GM12875 (cell line): Measurements from ENCODE around the gene MYO16.

Experiments used
- H3K4me3 ChIP-seq: one replicate; pipeline ENCODE4 v1.5.1; 2011; ENCODE audit warnings: low read depth, low read length, control low read depth
- CTCF ChIP-seq: IDR thresholded peaks from 2 replicates; pipeline ENCODE4 v1.5.1; 2011; ENCODE audit warnings: low read depth, mild to moderate bottlenecking, control low read depth, inconsistent platforms, low read length, moderate library complexity, borderline replicate concordance; ENCODE audit not compliant: insufficient read depth

MYO16 gene

GRCh38 chr13:109130093-109130835 lies 500.9 kb downstream of the MYO16 start:
- no peak overlapping the region for H3K4me3 ChIP-seq
- TF ChIP-seq CTCF: no peak

- H3K4me3 ChIP-seq: no peak overlapping the region
- TF ChIP-seq CTCF: no peak
Measured at GRCh38 chr13:109131698-109132257, 502.4 kb downstream of the MYO16 start.

GRCh38 chr13:109135018-109135417 lies 505.6 kb downstream of the MYO16 start:
- no peak overlapping the region for H3K4me3 ChIP-seq

GRCh38 chr13:109136873-109137272 lies 507.5 kb downstream of the MYO16 start:
- H3K4me3 ChIP-seq: no peak overlapping the region

More at GRCh38 chr13:109135018-109135417, 505.6 kb downstream of the MYO16 start:
- TF ChIP-seq CTCF: 0 out of 2 replicates have a peak, but pooled peaks have one; percentile 5

GRCh38 chr13:109139346-109139745 lies 509.9 kb downstream of the MYO16 start:
- no peak for TF ChIP-seq CTCF
- H3K4me3 ChIP-seq: no peak overlapping the region

More at GRCh38 chr13:109136873-109137272, 507.5 kb downstream of the MYO16 start:
- no peak for TF ChIP-seq CTCF

GRCh38 chr13:109140054-109140453 lies 510.6 kb downstream of the MYO16 start:
- H3K4me3 ChIP-seq: no peak overlapping the region

More at GRCh38 chr13:109140054-109140453, 510.6 kb downstream of the MYO16 start:
- no peak for TF ChIP-seq CTCF
